ENCODE results near the gene ANGEL1.

The ANGEL1 gene

GRCh38 chr14:76814726-76815645 lies 2.3 kb upstream of the ANGEL1 start:
- DNase-seq: no peak

- DNase-seq: no peak
These were observed 625 bp downstream of the ANGEL1 start for GRCh38 chr14:76812093-76812421.

- DNase-seq: no peak
These were observed 1.1 kb downstream of the ANGEL1 start for GRCh38 chr14:76811561-76811960.

- peak; percentile 64 for DNase-seq
These were observed 1.7 kb downstream of the ANGEL1 start for GRCh38 chr14:76810953-76811400.

GRCh38 chr14:76810525-76810924 lies 2.2 kb downstream of the ANGEL1 start:
- DNase-seq: no peak

GRCh38 chr14:76808990-76809389 lies 3.7 kb downstream of the ANGEL1 start:
- DNase-seq: no peak

- no peak for DNase-seq
These were observed 4.7 kb downstream of the ANGEL1 start for GRCh38 chr14:76808011-76808410.

GRCh38 chr14:76806446-76806845 lies 6.2 kb downstream of the ANGEL1 start:
- no peak for DNase-seq

- DNase-seq: no peak
These were observed 18.7 kb downstream of the ANGEL1 start for GRCh38 chr14:76793956-76794355.

- DNase-seq: no peak
These were observed 19.4 kb downstream of the ANGEL1 start for GRCh38 chr14:76793324-76793723.

GRCh38 chr14:76792422-76792821 lies 20.3 kb downstream of the ANGEL1 start:
- no peak for DNase-seq

- no peak for DNase-seq
These were observed 26.1 kb downstream of the ANGEL1 start for GRCh38 chr14:76786601-76787000.

GRCh38 chr14:76784881-76785280 lies 27.8 kb downstream of the ANGEL1 start:
- DNase-seq: peak; percentile 80

- no peak for DNase-seq
These were observed 28.3 kb downstream of the ANGEL1 start for GRCh38 chr14:76784266-76784874.

GRCh38 chr14:76782885-76783566 lies 29.7 kb downstream of the ANGEL1 start:
- no peak for DNase-seq

- DNase-seq: no peak
These were observed 30.4 kb downstream of the ANGEL1 start for GRCh38 chr14:76782115-76782884.

GRCh38 chr14:76781648-76782051 lies 31.0 kb downstream of the ANGEL1 start:
- no peak for DNase-seq

GRCh38 chr14:76780875-76781647 lies 31.6 kb downstream of the ANGEL1 start:
- no peak for DNase-seq

GRCh38 chr14:76780360-76780759 lies 32.3 kb downstream of the ANGEL1 start:
- DNase-seq: no peak

GRCh38 chr14:76780058-76780345 lies 32.7 kb downstream of the ANGEL1 start:
- no peak for DNase-seq

- peak; percentile 39 for DNase-seq
These were observed 33.2 kb downstream of the ANGEL1 start for GRCh38 chr14:76779221-76780057.

Measured in activated effector memory CD4-positive, alpha-beta T cell treated with anti-CD3 and anti-CD28 coated beads, Interleukin-2, amount 50 U/mL, for 16 hours (primary cell).